ENCODE results near the gene RNASE4. TPM values are rescaled to one million over a fixed set of nuclear protein-coding genes. Genes with fewer than 3 reads are reported as not detected.

Gene RNASE4
- total and polyA plus RNA-seq, 2 experiments from 2014 or later, result 7.2 to 9.1 TPM

DNA sequence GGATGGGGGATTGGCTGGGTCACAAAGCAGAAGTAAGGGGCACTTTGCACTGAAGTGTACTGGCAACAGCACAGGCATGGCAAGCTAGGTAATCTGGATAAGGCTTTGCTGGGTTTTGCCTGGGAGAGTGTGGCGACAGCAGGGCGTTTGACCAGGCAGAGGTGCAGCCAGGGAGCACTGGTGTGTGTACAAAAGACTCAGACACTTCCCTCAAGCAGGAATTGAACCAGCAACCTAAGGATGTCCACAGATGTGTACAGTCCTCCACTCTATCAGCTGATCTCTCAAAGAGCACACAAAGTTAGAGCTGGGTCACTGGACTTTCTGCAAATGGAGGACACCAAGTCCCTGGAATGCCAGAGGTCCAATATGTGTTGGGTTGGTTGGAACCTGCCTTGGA lies 15.4 kb upstream of the RNASE4 start:
- Histone ChIP-seq H3K4me3 (no peak overlapping the region), H3K36me3 (no peaks in the 10 kb centered on the region), H3K27me3 (peaks cover 7% of the 10 kb centered on the region), H3K9me3 (ENCODE audit: low read depth) (no peaks in the 10 kb centered on the region), H3K4me1 (ENCODE audit: low read depth) (no peaks in the 10 kb centered on the region), H3K27ac (no peak overlapping the region)
- TF ChIP-seq, protein P1, sequence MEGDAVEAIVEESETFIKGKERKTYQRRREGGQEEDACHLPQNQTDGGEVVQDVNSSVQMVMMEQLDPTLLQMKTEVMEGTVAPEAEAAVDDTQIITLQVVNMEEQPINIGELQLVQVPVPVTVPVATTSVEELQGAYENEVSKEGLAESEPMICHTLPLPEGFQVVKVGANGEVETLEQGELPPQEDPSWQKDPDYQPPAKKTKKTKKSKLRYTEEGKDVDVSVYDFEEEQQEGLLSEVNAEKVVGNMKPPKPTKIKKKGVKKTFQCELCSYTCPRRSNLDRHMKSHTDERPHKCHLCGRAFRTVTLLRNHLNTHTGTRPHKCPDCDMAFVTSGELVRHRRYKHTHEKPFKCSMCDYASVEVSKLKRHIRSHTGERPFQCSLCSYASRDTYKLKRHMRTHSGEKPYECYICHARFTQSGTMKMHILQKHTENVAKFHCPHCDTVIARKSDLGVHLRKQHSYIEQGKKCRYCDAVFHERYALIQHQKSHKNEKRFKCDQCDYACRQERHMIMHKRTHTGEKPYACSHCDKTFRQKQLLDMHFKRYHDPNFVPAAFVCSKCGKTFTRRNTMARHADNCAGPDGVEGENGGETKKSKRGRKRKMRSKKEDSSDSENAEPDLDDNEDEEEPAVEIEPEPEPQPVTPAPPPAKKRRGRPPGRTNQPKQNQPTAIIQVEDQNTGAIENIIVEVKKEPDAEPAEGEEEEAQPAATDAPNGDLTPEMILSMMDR (IDR thresholded peaks at IDR 0.05; ENCODE audit: low read depth, low read length), result no peak
- DNase-seq (ENCODE audit: low read depth in 1 of 2, low spot score in 1 of 2), result no peak

DNA sequence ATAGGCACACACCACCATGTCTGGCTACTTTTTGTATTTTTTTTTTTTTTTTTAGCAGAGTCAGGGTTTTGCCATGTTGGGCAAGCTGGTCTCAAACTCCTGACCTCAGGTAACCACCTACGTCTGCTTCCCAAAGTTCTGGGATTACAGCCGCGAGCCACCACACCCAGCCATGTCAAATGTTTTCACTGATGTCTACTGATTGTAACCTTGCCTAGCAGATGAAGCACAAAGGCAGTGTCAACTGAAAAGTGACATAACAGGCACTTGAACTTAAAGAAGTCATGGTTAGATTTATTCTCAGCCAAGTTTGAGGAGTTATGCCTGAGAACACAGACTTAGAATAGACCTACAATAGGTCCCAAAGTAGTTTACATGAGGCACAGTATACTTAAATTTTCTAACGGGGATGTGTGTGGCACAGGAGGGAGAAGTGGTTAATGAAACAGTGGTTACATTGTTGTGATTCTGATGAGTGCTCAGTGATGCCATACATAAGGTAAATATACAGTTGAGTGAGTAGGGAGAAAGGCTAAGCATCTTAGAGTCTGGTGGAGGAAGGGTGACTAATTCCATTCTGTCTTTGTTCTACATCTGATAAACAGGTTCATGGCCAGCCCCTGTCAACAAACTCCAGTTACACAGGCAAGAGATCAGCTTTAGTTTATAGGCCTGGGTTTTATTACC lies 12.6 kb upstream of the RNASE4 start:
- TF ChIP-seq, protein P1 (IDR thresholded peaks at IDR 0.05; ENCODE audit: low read depth, low read length), result no peak

GRCh38 chr14:20675669-20676068 lies 8.7 kb upstream of the RNASE4 start:
- H3K4me3 ChIP-seq, result no peak overlapping the region
- TF ChIP-seq, protein P1 (IDR thresholded peaks at IDR 0.05; ENCODE audit: low read depth, low read length), result no peak
- H3K9me3 ChIP-seq (ENCODE audit: low read depth), result no peaks in the 10 kb centered on the region
- no peaks in the 10 kb centered on the region for H3K4me1 ChIP-seq (ENCODE audit: low read depth)
- H3K27ac ChIP-seq, result no peak overlapping the region
- no peaks in the 10 kb centered on the region for H3K36me3 ChIP-seq
- DNase-seq (ENCODE audit: low read depth in 1 of 2, low spot score in 1 of 2), result no peak
- no peaks in the 10 kb centered on the region for H3K27me3 ChIP-seq

More for the DNA sequence above, 12.6 kb upstream of the RNASE4 start:
- Histone ChIP-seq H3K36me3 (no peaks in the 10 kb centered on the region), H3K4me1 (ENCODE audit: low read depth) (no peaks in the 10 kb centered on the region), H3K9me3 (ENCODE audit: low read depth) (no peaks in the 10 kb centered on the region), H3K27me3 (no peaks in the 10 kb centered on the region), H3K27ac (no peak overlapping the region), H3K4me3 (no peak overlapping the region)
- no peak for DNase-seq (ENCODE audit: low read depth in 1 of 2, low spot score in 1 of 2)

GRCh38 chr14:20676072-20676471 lies 8.3 kb upstream of the RNASE4 start:
- no peak for DNase-seq (ENCODE audit: low read depth in 1 of 2, low spot score in 1 of 2)
- H3K4me3 ChIP-seq, result no peak overlapping the region
- TF ChIP-seq, protein P1 (IDR thresholded peaks at IDR 0.05; ENCODE audit: low read depth, low read length), result no peak
- H3K9me3 ChIP-seq (ENCODE audit: low read depth), result no peaks in the 10 kb centered on the region
- no peaks in the 10 kb centered on the region for H3K4me1 ChIP-seq (ENCODE audit: low read depth)
- no peaks in the 10 kb centered on the region for H3K36me3 ChIP-seq
- H3K27ac ChIP-seq, result no peak overlapping the region
- H3K27me3 ChIP-seq, result no peaks in the 10 kb centered on the region

- TF ChIP-seq, protein P1 (IDR thresholded peaks at IDR 0.05; ENCODE audit: low read depth, low read length), result no peak
- H3K27me3 ChIP-seq, result no peaks in the 10 kb centered on the region
- no peaks in the 10 kb centered on the region for H3K4me1 ChIP-seq (ENCODE audit: low read depth)
- no peaks in the 10 kb centered on the region for H3K36me3 ChIP-seq
- H3K4me3 ChIP-seq, result no peak overlapping the region
- H3K9me3 ChIP-seq (ENCODE audit: low read depth), result no peaks in the 10 kb centered on the region
- H3K27ac ChIP-seq, result no peak overlapping the region
- DNase-seq (ENCODE audit: low read depth in 1 of 2, low spot score in 1 of 2), result peak; percentile 24 to 40
Measured at GRCh38 chr14:20679907-20680306, 4.5 kb upstream of the RNASE4 start.

All from cardiac muscle cell (in vitro differentiated cells and primary cell).